ENCODE measurements around the gene TTC3. TPM values are rescaled to one million over a fixed set of nuclear protein-coding genes. Genes with fewer than 3 reads are reported as not detected.
A peak's percentile ranks its signal among the peaks of the same experiment; 100 is the strongest.
"Not testable (repeated sequence)": the region's sequence is repeated elsewhere in the genome, so short reads cannot be mapped to it uniquely, and the experiment has no call there.

Gene TTC3
- total RNA-seq, 1 experiment from 2014 or later: 93.4 TPM

- in situ Hi-C loops (cut with HindIII; ENCODE audit: low pct_unique_long_range_greater_than_20kb, low sequenced_read_pairs): no loop called here
- no peak for DNase-seq (ENCODE audit: low read depth, low spot score)
These were observed 46.6 kb downstream of the TTC3 start for GRCh38 chr21:37119421-37120218.

GRCh38 chr21:37128076-37128475, 55.0 kb downstream of the TTC3 start:
- in situ Hi-C loops (cut with HindIII; ENCODE audit: low pct_unique_long_range_greater_than_20kb, low sequenced_read_pairs): no loop called here
- no peak for DNase-seq (ENCODE audit: low read depth, low spot score)

GRCh38 chr21:37130971-37131370, 57.9 kb downstream of the TTC3 start:
- in situ Hi-C loops (cut with HindIII; ENCODE audit: low pct_unique_long_range_greater_than_20kb, low sequenced_read_pairs): no loop called here
- DNase-seq (ENCODE audit: low read depth, low spot score): no peak

DNA sequence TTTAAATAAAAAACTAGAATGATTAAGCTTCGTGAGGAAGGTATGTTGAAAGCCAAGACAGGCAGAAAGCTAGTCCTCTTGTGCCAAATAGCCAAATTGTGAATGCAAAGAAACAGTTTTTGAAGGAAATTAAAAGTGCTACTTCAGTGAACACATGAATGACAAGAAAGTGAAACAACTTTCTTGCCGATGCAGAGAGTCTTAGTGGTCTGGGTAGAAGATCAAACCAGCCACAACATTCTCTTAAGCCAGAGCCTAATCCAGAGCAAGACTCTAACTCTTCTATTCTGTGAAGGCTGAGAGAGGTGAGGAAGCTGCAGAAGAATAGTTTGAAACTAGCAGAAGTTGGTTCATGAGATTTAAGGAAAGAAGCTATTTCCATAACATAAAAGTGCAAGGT, 63.2 kb downstream of the TTC3 start:
- no peak for DNase-seq (ENCODE audit: low read depth, low spot score)
- in situ Hi-C loops (cut with HindIII; ENCODE audit: low pct_unique_long_range_greater_than_20kb, low sequenced_read_pairs): no loop called here

DNA sequence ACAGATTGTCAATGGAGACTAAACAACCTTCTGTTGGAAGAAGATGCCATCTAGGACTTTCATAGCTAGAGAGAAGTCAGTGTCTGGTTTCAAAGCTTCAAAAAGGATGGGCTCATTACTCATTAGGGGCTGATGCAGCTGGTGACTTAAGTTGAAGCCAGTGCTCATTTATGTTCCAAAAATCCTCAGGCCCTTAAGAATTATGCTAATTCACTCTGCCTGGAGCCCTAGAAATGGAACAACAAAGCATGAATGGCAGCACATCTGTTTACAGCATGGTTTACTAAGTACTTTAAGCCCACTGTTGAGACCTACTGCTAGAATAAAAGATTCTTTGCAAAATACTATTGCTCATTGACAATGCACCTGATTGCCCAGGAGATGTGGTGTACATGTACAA, 63.7 kb downstream of the TTC3 start:
- in situ Hi-C loops (cut with HindIII; ENCODE audit: low pct_unique_long_range_greater_than_20kb, low sequenced_read_pairs): no loop called here
- no peak for DNase-seq (ENCODE audit: low read depth, low spot score)

- in situ Hi-C loops (cut with HindIII; ENCODE audit: low pct_unique_long_range_greater_than_20kb, low sequenced_read_pairs): no loop called here
- no peak for DNase-seq (ENCODE audit: low read depth, low spot score)
These were observed 66.1 kb downstream of the TTC3 start for GRCh38 chr21:37139154-37139553.

DNA sequence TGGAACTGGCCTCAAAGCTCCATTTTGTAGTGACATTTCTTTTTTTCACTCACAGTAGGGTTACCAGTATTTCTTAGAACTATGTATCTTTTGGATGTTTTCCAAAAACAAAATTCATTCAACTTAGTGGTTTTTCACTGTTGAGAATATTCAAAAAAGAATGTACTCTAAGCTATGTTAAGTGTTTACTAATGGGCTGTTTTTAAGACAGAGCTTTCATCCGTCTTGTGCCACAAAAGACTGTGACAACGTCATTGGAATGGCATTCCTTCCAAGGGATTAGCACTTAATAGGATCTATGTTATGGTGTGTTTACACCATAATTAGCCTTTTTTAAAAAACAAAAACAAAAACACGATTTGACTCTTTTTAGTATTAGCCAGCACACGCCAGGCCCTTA, 66.8 kb downstream of the TTC3 start:
- in situ Hi-C loops (cut with HindIII; ENCODE audit: low pct_unique_long_range_greater_than_20kb, low sequenced_read_pairs): no loop called here
- DNase-seq (ENCODE audit: low read depth, low spot score): no peak

DNA sequence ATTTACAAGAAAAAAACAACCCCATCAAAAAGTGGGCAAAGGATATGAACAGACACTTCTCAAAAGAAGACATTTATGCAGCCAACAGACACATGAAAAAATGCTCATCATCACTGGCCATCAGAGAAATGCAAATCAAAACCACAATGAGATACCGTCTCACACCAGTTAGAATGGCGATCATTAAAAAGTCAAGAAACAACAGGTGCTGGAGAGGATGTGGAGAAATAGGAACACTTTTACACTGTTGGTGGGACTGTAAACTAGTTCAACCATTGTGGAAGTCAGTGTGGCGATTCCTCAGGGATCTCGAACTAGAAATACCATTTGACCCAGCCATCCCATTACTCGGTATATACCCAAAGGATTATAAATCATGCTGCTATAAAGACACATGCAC, 70.3 kb downstream of the TTC3 start:
- in situ Hi-C loops (cut with HindIII; ENCODE audit: low pct_unique_long_range_greater_than_20kb, low sequenced_read_pairs): not testable (repeated sequence)

DNA sequence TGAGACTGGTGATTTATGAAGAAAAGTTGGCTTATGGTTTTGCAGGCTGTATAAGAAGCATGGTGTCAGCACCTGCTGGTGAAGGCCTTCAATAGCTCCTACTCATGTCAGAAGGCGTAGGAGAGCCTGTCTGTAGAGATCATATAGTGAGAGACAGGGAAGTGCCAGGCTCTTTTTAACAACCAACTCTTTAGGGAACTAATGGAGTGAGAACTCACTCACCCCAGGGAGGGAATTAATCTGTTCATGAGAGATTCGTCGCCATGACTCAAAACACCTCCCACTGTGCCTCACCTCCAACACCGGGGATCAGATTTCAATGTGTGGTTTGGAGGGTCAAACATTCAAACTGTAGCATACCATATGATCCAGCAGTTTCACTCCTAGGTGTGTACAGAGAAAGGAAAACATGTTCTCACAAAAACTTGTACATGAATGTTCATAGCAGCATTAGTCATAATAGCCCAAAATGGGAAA, 72.6 kb downstream of the TTC3 start:
- in situ Hi-C loops (cut with HindIII; ENCODE audit: low pct_unique_long_range_greater_than_20kb, low sequenced_read_pairs): no loop called here
- DNase-seq (ENCODE audit: low read depth, low spot score): no peak

More for the DNA sequence above, 70.3 kb downstream of the TTC3 start:
- DNase-seq (ENCODE audit: low read depth, low spot score): not testable (repeated sequence)

DNA sequence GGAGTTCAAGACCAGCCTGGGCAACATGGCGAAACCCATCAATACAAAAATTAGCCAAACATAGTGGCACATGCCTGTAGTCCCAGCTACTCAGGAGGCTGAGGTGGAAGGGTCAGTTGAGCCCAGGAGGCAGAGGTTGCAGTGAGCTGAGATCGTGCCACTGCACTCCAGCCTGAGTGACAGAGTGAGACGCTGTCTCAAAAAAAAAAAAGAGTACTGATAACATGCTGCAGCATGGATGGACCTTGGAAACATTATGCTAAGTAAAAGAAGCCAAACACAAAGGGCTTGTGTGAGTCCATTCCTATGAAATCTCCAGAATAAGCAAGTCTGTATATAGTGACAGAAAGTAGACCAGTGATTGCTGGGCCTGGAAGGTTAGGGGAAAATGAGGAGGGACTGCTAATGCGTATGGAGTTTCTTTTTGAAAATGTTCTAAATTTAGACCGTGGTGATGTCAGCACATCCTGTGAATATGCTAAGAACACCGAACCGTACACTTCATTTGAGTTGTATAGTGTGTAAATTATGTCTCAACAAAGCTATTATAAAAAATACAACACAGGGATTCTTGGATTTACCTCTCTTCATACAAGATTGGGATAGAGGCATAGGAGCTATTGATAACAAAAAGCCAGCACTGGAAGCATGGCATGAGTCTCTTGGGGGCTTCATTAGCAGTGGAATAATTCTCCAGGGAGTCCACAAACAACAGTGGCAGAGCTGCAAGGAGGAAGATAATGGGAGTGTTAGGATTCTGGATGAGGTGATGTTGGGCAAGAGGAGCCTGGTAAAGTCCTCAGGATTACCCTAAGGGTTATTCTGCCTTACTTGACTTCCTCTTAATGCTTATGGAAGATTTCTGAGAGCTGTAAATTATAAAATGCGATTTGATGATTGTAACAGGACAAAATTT, 73.5 kb downstream of the TTC3 start:
- in situ Hi-C loops (cut with HindIII; ENCODE audit: low pct_unique_long_range_greater_than_20kb, low sequenced_read_pairs): no loop called here
- DNase-seq (ENCODE audit: low read depth, low spot score): no peak

DNA sequence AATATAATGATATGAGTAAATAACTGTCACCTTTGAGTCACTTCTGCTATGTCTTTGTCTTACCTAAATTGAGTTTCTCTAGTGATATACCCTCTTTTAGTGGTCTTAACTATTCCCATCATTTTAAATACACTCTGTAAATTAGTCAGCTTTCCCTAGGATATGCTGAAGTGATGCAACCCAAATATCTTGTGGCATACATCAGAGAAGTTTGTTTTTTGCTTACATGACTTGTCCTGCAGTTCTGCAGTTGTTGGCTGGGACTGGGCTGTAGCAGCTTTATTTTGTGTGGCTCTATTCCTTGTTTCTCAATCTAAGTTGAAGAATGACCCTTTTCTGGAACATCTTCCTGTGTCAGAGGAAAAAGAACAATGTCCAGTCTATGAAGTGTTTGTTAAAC, 76.4 kb downstream of the TTC3 start:
- DNase-seq (ENCODE audit: low read depth, low spot score): no peak
- in situ Hi-C loops (cut with HindIII; ENCODE audit: low pct_unique_long_range_greater_than_20kb, low sequenced_read_pairs): no loop called here

GRCh38 chr21:37153196-37153934, 80.3 kb downstream of the TTC3 start:
- in situ Hi-C loops (cut with HindIII; ENCODE audit: low pct_unique_long_range_greater_than_20kb, low sequenced_read_pairs): no loop called here
- DNase-seq (ENCODE audit: low read depth, low spot score): no peak

GRCh38 chr21:37153935-37154350, 80.9 kb downstream of the TTC3 start:
- in situ Hi-C loops (cut with HindIII; ENCODE audit: low pct_unique_long_range_greater_than_20kb, low sequenced_read_pairs): no loop called here

GRCh38 chr21:37155186-37155585, 82.1 kb downstream of the TTC3 start:
- in situ Hi-C loops (cut with HindIII; ENCODE audit: low pct_unique_long_range_greater_than_20kb, low sequenced_read_pairs): no loop called here
- peak; percentile 37 for DNase-seq (ENCODE audit: low read depth, low spot score)

More at GRCh38 chr21:37153935-37154350, 80.9 kb downstream of the TTC3 start:
- DNase-seq (ENCODE audit: low read depth, low spot score): no peak

DNA sequence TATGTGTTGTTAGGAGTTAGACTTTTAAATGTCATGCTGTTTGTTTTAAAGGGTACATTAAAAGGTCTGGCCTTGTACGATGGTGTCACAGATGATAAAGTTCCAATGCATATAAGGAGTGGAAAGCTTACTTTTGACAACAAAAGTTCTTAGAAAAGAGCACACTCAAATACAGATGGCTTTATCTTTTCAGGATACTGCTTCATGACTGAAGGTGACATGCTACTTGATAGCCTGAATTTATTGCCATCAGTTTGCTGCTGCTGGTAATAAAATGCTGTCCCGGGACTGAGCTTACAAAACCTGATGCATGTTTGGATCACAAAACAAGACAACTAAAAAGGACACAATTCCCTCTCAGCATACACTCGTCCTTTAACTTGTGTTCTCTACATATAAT, 84.9 kb downstream of the TTC3 start:
- no peak for DNase-seq (ENCODE audit: low read depth, low spot score)
- in situ Hi-C loops (cut with HindIII; ENCODE audit: low pct_unique_long_range_greater_than_20kb, low sequenced_read_pairs): no loop called here

DNA sequence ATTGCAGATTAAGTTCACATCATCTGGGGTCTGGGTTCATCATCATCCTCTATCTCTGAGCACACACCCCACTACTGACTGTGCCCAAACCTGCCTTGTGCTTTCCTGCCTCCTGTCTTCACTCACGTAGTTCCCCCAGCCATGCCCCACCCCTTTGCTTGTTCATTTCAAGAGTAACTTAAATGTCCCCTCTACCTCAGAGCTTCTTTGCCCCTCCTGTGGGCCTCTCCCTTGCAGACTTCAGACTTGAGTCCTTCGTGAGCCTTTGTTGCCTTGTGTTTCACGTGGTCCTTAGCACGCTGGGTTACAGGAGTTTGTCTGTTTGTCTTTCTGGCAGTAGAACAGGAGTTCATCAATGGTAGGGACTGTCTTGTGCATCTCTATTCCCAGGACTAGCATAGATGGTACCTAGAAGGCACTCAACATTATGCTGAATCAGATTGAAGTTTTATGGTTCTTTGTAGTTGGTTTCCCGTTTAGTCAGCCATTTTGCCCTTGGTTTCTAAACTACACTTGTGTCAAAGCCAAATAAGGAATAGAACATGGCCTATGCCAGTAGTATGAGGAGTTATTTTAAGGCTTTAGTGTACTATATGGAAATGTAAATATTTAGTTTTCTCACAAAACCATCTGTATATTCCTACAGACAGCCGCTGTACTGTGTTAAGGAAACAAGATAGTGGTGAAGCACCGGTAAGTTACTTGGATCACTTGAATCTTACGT, 86.2 kb downstream of the TTC3 start:
- in situ Hi-C loops (cut with HindIII; ENCODE audit: low pct_unique_long_range_greater_than_20kb, low sequenced_read_pairs): no loop called here
- no peak for DNase-seq (ENCODE audit: low read depth, low spot score)

GRCh38 chr21:37159949-37160348, 86.9 kb downstream of the TTC3 start:
- DNase-seq (ENCODE audit: low read depth, low spot score): no peak
- in situ Hi-C loops (cut with HindIII; ENCODE audit: low pct_unique_long_range_greater_than_20kb, low sequenced_read_pairs): no loop called here
